Astrocyte (in vitro differentiated cells and primary cell): ENCODE data around the gene SLC6A2. TPM values are rescaled to one million over a fixed set of nuclear protein-coding genes. Genes with fewer than 3 reads are reported as not detected.

Experiments
- DNase-seq: peaks from one replicate; pipeline ENCODE4 v3.0.0-alpha.2; 2010; ENCODE audit warnings: low read depth
- FAIRE-seq: peaks from 2 replicates; lab custom pipeline; 2011; peaks lifted over from hg19 to GRCh38; lab: Jason Lieb, UNC
- H2AFZ ChIP-seq: 2 replicates; pipeline ENCODE4 v1.6.0; 2012; ENCODE audit warnings: low read depth, low read length, inconsistent platforms
- H3K27ac ChIP-seq: 2 replicates; pipeline ENCODE4 v1.5.1; 2011; ENCODE audit warnings: low read depth, low read length, inconsistent platforms
- H3K27me3 ChIP-seq: 2 replicates; pipeline ENCODE4 v1.6.0; 2011; ENCODE audit warnings: low read length, inconsistent platforms; ENCODE audit not compliant: insufficient read depth
- H3K36me3 ChIP-seq: 2 replicates; pipeline ENCODE4 v1.5.1; 2011; ENCODE audit warnings: low read length, inconsistent platforms; ENCODE audit not compliant: insufficient read depth
- H3K4me1 ChIP-seq: 2 replicates; pipeline ENCODE4 v1.5.1; 2011; ENCODE audit warnings: low read length, inconsistent platforms; ENCODE audit not compliant: insufficient read depth
- H3K4me2 ChIP-seq: 2 replicates; pipeline ENCODE4 v1.6.0; 2012; ENCODE audit warnings: low read length, inconsistent platforms
- H3K4me3 ChIP-seq: 2 replicates; pipeline ENCODE4 v1.5.1; 2011; ENCODE audit warnings: low read depth, mild to moderate bottlenecking, low read length, inconsistent platforms; ENCODE audit not compliant: insufficient read depth
- H3K79me2 ChIP-seq: 2 replicates; pipeline ENCODE4 v1.6.0; 2012; ENCODE audit warnings: mild to moderate bottlenecking, low read length, inconsistent platforms; ENCODE audit not compliant: insufficient read depth
- H3K9ac ChIP-seq: 2 replicates; pipeline ENCODE4 v1.6.0; 2012; ENCODE audit warnings: mild to moderate bottlenecking, low read length, inconsistent platforms
- H3K9me3 ChIP-seq: 2 replicates; pipeline ENCODE4 v1.5.1; 2012; ENCODE audit warnings: low read depth, mild to moderate bottlenecking, low read length, inconsistent platforms; ENCODE audit not compliant: insufficient read depth
- H4K20me1 ChIP-seq: 2 replicates; pipeline ENCODE4 v1.6.0; 2012; ENCODE audit warnings: low read length, inconsistent platforms; ENCODE audit not compliant: insufficient read depth
- H3K27ac Mint-ChIP-seq: one replicate; pipeline ENCODE4 v1.8.0; 2021; ENCODE audit warnings: mild to moderate bottlenecking, mixed read lengths; ENCODE audit not compliant: unreplicated experiment
- H3K27me3 Mint-ChIP-seq: one replicate; pipeline ENCODE4 v1.8.0; 2021; ENCODE audit warnings: low read depth, mixed read lengths; ENCODE audit not compliant: unreplicated experiment
- H3K36me3 Mint-ChIP-seq: one replicate; pipeline ENCODE4 v1.8.0; 2021; ENCODE audit warnings: low read depth, mixed read lengths; ENCODE audit not compliant: unreplicated experiment
- H3K4me1 Mint-ChIP-seq: one replicate; pipeline ENCODE4 v1.8.0; 2021; ENCODE audit warnings: low read depth, mixed read lengths; ENCODE audit not compliant: unreplicated experiment
- H3K4me3 Mint-ChIP-seq: one replicate; pipeline ENCODE4 v1.8.0; 2021; ENCODE audit warnings: mild to moderate bottlenecking, moderate library complexity, mixed read lengths; ENCODE audit not compliant: unreplicated experiment
- H3K9me3 Mint-ChIP-seq: one replicate; pipeline ENCODE4 v1.8.0; 2021; ENCODE audit warnings: mild to moderate bottlenecking, mixed read lengths; ENCODE audit not compliant: unreplicated experiment
- EZH2 ChIP-seq: IDR thresholded peaks from 2 replicates; pipeline ENCODE4 v1.6.1; 2012; ENCODE audit warnings: mild to moderate bottlenecking, low read length, inconsistent platforms; ENCODE audit not compliant: insufficient read depth
- total RNA-seq: library from RNA; stranded (reverse); gene quantifications from 2 replicates; pipeline ENCODE4 v1.2.1, GENCODE V29; 2021
- TF ChIP-seq, protein P1 (sequence below): IDR thresholded peaks from 2 replicates; pipeline ENCODE4 v1.5.1; 2011; ENCODE audit warnings: low read depth, mild to moderate bottlenecking, inconsistent platforms, low read length, moderate library complexity; ENCODE audit not compliant: insufficient read depth

The SLC6A2 gene
- total RNA-seq, 1 donor from 2014 or later, result not detected

DNA sequence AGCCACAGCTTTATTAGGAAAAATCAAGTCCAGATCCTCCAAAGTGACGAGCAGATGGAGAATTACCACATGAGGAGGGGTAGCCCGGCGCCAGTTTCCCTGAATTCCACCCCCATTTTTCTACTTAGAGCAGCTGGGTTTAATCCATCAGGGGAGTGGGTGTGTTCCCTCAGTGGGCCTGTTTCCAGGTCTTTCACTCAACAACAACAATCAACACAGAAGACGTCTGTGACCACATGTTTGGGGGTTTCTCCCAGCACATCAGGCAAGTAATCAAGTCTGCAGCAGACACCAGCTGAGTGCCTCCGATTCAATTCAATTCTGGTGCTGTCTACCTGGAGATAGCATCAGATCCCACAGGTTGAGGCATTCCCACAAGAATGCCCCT is 6.8 kb downstream of the SLC6A2 start:
- Histone ChIP-seq H3K27me3 (peaks cover 8% of the 10 kb centered on the region), H3K36me3 (no peaks in the 10 kb centered on the region), H4K20me1 (no peaks in the 10 kb centered on the region), H3K4me3 (no peak overlapping the region), H3K79me2 (no peaks in the 10 kb centered on the region), H3K9me3 (no peaks in the 10 kb centered on the region), H3K4me1 (no peaks in the 10 kb centered on the region), H3K4me2 (no peak overlapping the region), H3K27ac (no peak overlapping the region), H2AFZ (no peak overlapping the region), H3K9ac (no peak overlapping the region)
- no peak overlapping the region for H3K4me3 Mint-ChIP-seq
- H3K27ac Mint-ChIP-seq, result no peak overlapping the region
- TF ChIP-seq, protein P1, sequence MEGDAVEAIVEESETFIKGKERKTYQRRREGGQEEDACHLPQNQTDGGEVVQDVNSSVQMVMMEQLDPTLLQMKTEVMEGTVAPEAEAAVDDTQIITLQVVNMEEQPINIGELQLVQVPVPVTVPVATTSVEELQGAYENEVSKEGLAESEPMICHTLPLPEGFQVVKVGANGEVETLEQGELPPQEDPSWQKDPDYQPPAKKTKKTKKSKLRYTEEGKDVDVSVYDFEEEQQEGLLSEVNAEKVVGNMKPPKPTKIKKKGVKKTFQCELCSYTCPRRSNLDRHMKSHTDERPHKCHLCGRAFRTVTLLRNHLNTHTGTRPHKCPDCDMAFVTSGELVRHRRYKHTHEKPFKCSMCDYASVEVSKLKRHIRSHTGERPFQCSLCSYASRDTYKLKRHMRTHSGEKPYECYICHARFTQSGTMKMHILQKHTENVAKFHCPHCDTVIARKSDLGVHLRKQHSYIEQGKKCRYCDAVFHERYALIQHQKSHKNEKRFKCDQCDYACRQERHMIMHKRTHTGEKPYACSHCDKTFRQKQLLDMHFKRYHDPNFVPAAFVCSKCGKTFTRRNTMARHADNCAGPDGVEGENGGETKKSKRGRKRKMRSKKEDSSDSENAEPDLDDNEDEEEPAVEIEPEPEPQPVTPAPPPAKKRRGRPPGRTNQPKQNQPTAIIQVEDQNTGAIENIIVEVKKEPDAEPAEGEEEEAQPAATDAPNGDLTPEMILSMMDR, result no peak
- no peak for TF ChIP-seq EZH2
- peaks cover 3% of the 10 kb centered on the region for H3K4me1 Mint-ChIP-seq
- no peak for FAIRE-seq
- DNase-seq, result no peak
- peaks cover 70% of the 10 kb centered on the region for H3K27me3 Mint-ChIP-seq
- no peaks in the 10 kb centered on the region for H3K36me3 Mint-ChIP-seq
- peaks cover 4% of the 10 kb centered on the region for H3K9me3 Mint-ChIP-seq

DNA sequence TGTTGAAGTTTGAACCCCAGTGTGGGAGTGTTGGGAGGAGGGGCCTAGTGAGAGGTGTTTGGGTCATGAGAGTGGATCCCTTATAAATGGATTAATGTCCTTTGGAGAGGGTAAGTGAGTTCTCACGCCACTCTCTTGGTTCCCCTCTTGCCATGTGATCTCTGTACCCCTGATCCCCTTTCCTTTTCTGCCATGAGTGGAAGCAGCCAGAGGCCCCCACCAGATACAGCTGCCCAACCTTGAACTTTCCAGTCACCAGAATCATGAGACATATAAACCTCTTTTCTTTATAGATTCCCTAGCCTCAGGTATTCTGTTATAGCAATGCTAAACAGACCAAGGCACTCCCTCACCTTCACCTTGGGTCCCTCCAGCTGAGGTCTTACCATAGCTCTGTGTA is 7.4 kb downstream of the SLC6A2 start:
- FAIRE-seq, result no peak
- peaks cover 5% of the 10 kb centered on the region for H3K4me1 Mint-ChIP-seq
- H4K20me1 ChIP-seq, result no peaks in the 10 kb centered on the region
- H3K36me3 Mint-ChIP-seq, result no peaks in the 10 kb centered on the region
- peaks cover 64% of the 10 kb centered on the region for H3K27me3 Mint-ChIP-seq
- H3K4me1 ChIP-seq, result no peaks in the 10 kb centered on the region
- H3K4me3 Mint-ChIP-seq, result no peak overlapping the region
- peaks cover 7% of the 10 kb centered on the region for H3K27me3 ChIP-seq
- no peak overlapping the region for H3K27ac ChIP-seq
- H3K79me2 ChIP-seq, result no peaks in the 10 kb centered on the region
- peak overlapping the region; percentile 55 for H3K27ac Mint-ChIP-seq
- H3K9me3 Mint-ChIP-seq, result peaks cover 4% of the 10 kb centered on the region
- no peaks in the 10 kb centered on the region for H3K9me3 ChIP-seq
- H3K4me3 ChIP-seq, result no peak overlapping the region
- no peak for TF ChIP-seq EZH2
- TF ChIP-seq, protein P1, result no peak
- DNase-seq, result no peak
- H3K4me2 ChIP-seq, result no peak overlapping the region
- no peaks in the 10 kb centered on the region for H3K36me3 ChIP-seq
- H3K9ac ChIP-seq, result no peak overlapping the region
- H2AFZ ChIP-seq, result no peak overlapping the region

DNA sequence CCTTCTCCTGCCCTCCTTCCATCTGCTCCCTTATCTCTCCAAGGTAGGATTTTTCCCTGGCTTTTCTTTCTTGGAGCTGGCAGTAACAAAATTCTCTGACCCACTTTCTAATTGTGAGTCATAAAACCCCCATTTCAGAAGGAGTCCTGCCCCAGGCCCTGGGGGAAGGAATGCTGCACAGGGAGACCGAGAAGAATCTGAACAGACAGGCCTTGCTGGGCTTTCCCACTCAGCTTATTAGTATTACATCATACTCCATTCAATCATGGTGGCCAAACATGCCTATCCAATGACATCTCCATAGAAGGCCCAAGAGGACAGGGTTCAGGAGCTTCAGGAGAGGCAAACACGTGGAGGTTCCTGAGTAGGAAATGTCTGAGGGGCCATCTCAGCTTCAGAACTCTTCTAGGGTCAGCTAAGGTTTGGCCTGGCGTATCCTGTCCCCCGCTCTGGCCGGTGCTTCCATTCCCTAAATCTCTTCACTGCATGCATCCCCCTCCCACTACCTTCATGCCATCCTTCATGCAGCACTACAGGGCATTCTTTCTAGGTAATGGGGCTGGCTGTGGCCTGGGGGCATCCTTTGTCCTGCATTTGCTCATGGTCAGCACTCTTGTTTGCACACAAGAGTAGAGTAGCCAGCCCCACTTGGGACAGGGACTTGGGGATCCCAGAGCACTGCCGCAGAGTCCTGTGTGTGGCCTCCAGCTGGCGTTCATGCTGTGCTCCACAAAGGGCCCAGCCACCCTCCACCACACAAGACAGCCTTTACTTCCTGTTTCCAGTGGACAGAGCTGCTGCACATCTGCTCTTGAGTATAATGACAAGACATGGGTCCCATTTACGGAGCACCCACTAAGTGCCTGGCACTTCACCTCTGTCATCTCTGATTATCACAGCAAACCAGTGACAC is 8.2 kb downstream of the SLC6A2 start:
- H3K27ac Mint-ChIP-seq, result peak overlapping the region; percentile 55
- no peaks in the 10 kb centered on the region for H3K4me1 ChIP-seq
- no peak overlapping the region for H3K4me2 ChIP-seq
- H3K4me3 Mint-ChIP-seq, result peak overlapping the region; percentile 31
- no peaks in the 10 kb centered on the region for H3K9me3 ChIP-seq
- FAIRE-seq (no peak), DNase-seq (no peak)
- H3K27me3 ChIP-seq, result peaks cover 5% of the 10 kb centered on the region
- H4K20me1 ChIP-seq, result no peaks in the 10 kb centered on the region
- H3K27ac ChIP-seq, result no peak overlapping the region
- no peak overlapping the region for H3K9ac ChIP-seq
- no peak overlapping the region for H2AFZ ChIP-seq
- H3K36me3 Mint-ChIP-seq, result no peaks in the 10 kb centered on the region
- H3K9me3 Mint-ChIP-seq, result peaks cover 4% of the 10 kb centered on the region
- no peak for TF ChIP-seq EZH2
- TF ChIP-seq, protein P1, result no peak
- H3K36me3 ChIP-seq, result no peaks in the 10 kb centered on the region
- peaks cover 13% of the 10 kb centered on the region for H3K4me1 Mint-ChIP-seq
- H3K4me3 ChIP-seq, result no peak overlapping the region
- peaks cover 56% of the 10 kb centered on the region for H3K27me3 Mint-ChIP-seq
- H3K79me2 ChIP-seq, result no peaks in the 10 kb centered on the region
